ENCODE measurements around the gene TXNRD2.

The TXNRD2 gene

DNA sequence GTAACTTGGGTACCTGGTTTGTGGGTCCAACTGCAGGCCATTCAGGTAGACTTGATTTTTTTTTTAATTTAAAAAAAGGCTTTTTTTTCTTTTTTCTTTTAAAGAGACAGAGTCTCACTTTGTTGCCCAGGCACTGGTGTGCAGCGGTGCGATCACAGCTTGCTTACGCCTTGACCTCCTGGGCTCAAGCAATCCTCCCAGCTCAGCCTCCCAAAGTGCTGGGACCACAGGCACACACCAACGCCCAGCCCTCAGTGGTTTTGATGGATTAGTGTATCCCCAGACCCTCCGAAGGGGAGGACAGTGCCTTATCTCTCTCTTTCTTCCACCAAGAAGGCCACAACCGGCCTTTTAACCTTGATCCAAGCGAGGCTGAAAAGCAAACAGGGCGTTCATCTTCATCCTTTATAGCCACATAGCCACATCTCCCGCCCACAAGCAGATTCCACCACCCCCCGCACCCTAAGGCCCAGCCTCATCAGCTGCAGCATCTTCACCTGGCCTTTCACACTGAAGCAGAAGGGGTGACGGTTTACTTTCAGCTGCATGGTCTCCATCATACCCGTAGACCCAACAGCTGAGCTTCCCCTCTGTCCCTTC is 17.6 kb downstream of the TXNRD2 start:
- TF ChIP-seq CTCF (IDR thresholded peaks at IDR 0.05) = no peak

DNA sequence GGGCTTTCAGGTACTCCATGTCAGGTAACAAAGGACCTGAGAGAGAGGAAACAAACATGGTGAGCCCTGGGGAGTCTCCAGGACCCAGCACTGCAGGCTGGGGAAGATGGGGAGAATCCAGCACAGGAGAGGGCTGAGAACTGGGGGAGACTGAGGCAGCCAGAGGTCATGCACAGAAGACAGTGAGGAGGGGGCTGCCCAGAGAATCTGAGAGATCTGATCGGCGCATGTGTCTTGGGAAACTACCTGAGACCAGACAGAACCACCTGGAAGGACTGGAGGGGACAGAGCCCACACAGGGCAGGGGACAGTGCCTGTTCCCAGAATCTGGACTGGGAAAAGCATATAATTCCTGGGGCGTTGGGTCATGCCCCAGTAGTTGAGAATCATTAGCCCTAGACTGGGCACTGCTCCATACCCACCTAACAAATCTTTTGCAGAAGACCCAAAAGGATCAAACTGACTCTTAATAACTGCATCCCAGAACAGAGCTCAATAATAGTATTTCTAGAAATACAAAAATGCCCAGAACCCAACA is 20.0 kb downstream of the TXNRD2 start:
- no peak for TF ChIP-seq CTCF (IDR thresholded peaks at IDR 0.05)

- no peak for TF ChIP-seq CTCF (IDR thresholded peaks at IDR 0.05)
Observed at GRCh38 chr22:19919701-19920363, 21.8 kb downstream of the TXNRD2 start.

DNA sequence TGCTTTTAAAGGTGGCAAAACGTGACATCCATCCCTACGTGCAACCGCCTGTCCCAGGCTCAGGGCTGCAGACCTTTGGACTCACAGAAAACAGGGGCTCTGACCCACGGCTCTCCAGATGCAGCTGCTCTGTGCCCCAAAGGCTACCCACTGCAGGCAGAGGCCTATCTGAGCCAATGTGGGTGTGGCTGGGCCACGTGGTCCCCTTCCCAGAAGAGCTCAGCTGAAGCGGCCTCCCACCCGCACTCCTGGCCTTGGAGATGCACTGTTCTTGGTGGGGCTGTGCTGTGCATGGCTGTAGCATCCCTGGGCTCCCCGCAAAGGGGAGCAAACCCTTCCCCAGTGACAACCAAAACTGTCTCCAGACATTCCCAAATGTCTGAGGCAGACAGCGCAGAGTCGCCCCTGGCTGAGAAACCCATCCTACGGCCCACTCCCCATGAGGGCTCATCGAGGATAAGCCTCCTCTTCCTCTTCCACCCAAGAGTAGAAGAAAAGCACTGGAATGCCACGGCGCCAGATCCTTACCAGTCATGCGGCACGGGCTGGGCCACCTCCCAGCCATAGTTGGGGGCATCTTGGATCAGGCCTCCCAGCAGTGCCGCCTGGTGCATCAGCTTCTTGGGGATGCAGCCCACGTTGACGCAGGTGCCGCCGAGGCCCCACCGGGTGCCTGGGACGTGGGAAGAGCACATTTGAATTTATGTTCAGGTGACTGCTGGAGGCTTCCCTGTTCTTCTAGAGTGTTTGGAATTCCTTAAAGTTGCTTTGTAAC is 23.1 kb downstream of the TXNRD2 start:
- TF ChIP-seq CTCF (IDR thresholded peaks at IDR 0.05) = no peak

- no peak for TF ChIP-seq CTCF (IDR thresholded peaks at IDR 0.05)
Observed at GRCh38 chr22:19917389-19918138, 24.1 kb downstream of the TXNRD2 start.

DNA sequence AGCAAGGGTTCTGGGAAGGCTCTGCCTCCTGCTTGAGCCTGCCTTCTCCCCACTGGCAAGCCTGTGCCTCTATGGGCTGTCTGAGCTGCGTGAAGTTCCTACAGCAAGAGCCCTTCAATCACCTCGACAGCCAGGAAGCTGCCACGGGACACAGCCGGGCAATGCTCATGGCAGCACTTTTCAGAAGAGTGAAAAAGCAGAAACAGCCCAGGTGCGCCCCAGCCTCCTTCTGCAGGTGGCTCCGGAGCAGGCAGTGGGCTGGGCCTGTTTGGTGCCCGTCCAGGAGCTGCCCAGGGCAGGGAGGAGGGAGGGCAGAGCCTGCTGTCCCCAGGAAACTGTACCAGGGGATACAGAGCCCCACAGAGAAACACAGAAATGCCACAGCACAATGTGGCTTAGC is 24.7 kb downstream of the TXNRD2 start:
- no peak for TF ChIP-seq CTCF (IDR thresholded peaks at IDR 0.05)

DNA sequence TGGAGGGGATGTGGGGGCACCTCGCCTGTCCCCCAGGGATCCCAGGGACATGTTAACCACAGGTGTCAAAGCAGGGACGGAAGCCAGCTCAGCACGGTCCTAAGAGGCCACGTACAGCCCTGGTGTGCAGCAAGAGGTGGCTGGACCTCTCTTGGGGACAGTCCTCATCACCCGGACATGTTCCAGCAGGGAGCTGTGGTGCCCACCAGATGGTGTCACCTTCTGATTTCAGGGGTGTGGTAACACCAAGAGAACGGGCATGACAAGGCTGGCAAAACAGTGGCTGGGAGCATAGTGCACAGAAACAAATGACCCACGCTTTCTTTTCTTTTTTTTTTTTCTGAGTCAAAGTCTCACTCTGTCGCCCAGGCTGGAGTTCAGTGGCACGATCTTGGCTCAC is 25.6 kb downstream of the TXNRD2 start:
- no peak for TF ChIP-seq CTCF (IDR thresholded peaks at IDR 0.05)
